NCI-H2171 treated with DMSO at 0.1 percent for 48 hours (cell line): ENCODE data around the gene DLGAP1.

Experiments used
- DNase-seq: peaks from one replicate; lab custom pipeline; 2025; lab: John Stamatoyannopoulos, UW

Gene DLGAP1

DNA sequence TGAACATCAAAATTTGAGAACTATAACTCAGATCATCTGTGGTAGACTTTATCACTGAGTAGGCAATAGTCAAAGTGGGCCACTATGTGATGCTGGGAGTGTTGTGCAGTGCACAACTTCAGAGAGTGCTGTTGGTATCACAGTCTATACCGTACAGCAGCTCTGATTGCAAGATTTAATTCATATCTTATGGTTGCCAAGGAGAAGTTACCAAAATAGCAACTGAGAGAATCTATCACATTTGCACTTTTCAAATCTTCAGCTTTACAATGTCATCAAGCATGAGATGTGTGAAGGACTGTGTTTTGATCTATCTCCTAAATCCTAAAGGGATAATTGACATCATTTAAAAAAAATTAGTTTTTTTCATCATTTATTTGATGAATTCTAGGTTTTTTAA lies 216.1 kb downstream of the DLGAP1 start:
- no peak for DNase-seq

- no peak for DNase-seq
Observed at GRCh38 chr18:4237664-4238041, 217.5 kb downstream of the DLGAP1 start.

- DNase-seq = no peak
Observed at GRCh38 chr18:4236940-4237663, 218.0 kb downstream of the DLGAP1 start.

GRCh38 chr18:4233468-4233867 lies 221.6 kb downstream of the DLGAP1 start:
- no peak for DNase-seq

GRCh38 chr18:4232656-4233055 lies 222.5 kb downstream of the DLGAP1 start:
- DNase-seq = no peak

DNA sequence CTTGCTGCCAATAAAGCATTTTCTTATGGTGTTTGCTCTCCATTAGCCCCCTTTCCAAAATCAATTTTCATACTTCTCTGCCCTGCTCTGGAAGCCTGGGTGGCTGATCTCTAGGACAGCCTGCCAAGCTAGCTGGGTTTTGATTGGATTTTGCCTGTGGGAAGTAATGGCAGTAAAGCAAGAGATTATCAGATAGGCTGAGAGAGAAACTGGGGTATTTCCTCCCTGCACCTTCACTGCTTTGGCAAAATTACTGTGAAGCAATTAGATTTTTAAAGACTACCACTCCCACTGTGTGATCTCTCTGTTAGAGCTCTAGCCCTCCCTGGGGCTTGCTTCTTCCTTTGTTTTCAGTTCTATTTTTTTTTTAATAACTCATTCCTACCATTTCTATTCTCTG lies 223.8 kb downstream of the DLGAP1 start:
- DNase-seq = no peak

GRCh38 chr18:4230450-4231168 lies 224.5 kb downstream of the DLGAP1 start:
- no peak for DNase-seq

- DNase-seq = no peak
Observed at GRCh38 chr18:4224031-4224704, 230.9 kb downstream of the DLGAP1 start.

- peak; percentile 92 for DNase-seq
Observed at GRCh38 chr18:4211111-4211837, 243.8 kb downstream of the DLGAP1 start.

- peak; percentile 70 for DNase-seq
Observed at GRCh38 chr18:4208366-4208765, 246.7 kb downstream of the DLGAP1 start.

- no peak for DNase-seq
Observed at GRCh38 chr18:4207383-4207985, 247.6 kb downstream of the DLGAP1 start.

DNA sequence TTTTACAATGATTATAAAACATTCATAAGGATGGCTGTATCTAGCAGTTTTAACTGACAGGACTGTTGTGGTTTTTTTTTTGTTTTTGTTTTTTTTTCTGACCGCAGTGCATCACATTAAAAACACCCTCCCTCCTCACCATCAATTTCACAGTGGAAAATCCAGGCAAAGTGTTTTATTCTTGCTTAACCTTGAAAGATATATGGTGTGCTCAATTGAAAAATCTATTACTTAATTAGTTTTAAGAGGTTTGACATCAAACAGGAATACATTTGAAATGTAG lies 250.7 kb downstream of the DLGAP1 start:
- DNase-seq = no peak

DNA sequence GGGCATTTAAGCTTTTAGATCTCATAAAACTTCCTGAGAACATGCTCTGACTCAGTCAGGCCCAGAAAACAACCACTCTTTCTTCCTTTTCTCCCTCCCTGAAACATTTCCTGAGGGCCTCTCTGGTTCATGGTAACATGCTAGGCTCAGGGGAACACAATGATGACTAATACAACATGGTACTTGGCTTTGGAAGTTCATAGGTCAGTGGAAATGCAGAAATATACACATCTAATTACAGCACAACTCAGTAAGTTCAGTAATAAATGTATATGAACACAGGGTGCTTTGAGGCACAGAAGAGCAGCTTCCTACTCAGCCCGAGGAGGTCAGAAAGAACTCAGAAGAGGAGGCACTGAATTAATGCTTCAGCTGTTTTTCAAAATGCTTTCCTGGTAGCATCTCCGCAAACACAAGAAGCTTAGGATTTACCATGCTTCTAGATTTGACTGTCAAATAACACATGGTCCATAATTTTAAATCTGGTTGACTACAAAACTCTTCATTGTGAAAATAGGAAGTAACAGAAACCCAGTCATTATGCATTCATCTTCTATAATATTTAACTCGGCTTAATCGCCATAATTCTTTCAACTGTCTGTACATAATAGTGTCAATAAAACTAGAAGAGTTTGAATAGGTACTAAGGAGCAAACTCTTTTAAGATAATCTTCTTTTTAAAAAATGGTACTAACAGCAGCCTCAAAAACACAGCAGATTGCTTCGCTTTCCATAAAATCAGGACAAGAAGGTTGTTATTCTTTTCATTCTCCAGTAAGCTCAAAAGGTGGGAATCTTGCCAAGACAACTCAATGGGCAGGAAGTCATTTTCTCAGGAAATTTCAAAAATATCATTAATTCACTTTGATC lies 251.3 kb downstream of the DLGAP1 start:
- DNase-seq = no peak

- no peak for DNase-seq
Observed at GRCh38 chr18:4200399-4200798, 254.7 kb downstream of the DLGAP1 start.

GRCh38 chr18:4198956-4199355 lies 256.2 kb downstream of the DLGAP1 start:
- DNase-seq = no peak

GRCh38 chr18:4196351-4196750 lies 258.8 kb downstream of the DLGAP1 start:
- DNase-seq = no peak

- no peak for DNase-seq
Observed at GRCh38 chr18:4193086-4193485, 262.0 kb downstream of the DLGAP1 start.

DNA sequence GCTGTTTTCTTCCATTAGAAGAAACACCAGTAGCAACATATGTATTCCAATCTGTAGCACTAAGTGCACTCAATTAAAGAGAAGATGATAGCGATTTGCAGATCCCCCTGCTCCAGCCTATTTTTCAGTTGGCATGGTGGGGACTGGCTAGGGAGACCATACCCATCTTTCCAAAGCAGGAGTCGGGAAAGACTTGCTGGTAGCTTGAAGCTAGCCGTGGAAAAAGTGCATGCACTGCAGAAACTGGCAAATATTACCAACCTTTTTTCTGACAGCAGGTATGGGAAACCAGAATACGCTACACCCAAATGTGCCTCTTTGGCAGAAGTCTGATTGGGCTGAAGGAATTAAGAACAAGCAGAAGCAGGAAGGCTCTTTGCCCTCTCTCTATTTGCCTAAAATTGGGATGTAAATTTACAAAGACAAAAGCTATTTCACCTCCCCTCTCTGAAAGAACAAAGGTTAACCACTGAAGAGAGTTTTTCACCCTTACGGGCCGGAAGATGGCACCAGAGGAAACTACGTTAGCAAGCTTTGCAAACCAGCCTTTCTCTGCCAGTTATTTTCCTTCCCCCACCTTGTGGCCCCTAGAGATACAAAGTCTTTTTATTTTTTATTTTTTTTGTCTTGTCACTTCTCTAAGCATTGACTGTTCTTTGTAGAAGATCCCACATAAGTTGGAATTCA lies 273.1 kb downstream of the DLGAP1 start:
- no peak for DNase-seq

GRCh38 chr18:4181086-4181485 lies 274.0 kb downstream of the DLGAP1 start:
- DNase-seq = no peak

GRCh38 chr18:4172196-4173100 lies 282.7 kb downstream of the DLGAP1 start:
- DNase-seq = peak; percentile 71
